ENCODE measurements around the gene PCIF1.

GRCh38 chr20:45947110-45947866 is 12.8 kb downstream of the PCIF1 start:
- TF ChIP-seq EZH2 (IDR thresholded peaks at IDR 0.05; ENCODE audit: borderline replicate concordance, low read depth, low read length, severe bottlenecking), result no peak
- TF ChIP-seq POLR2A (IDR thresholded peaks at IDR 0.05; ENCODE audit: low read depth, low read length), result no peak
- no peak for TF ChIP-seq GATA2 (IDR thresholded peaks at IDR 0.05; ENCODE audit: insufficient read depth, insufficient read length, low read depth, low read length)
- no peak for TF ChIP-seq MYC (IDR thresholded peaks at IDR 0.05; ENCODE audit: low read depth, low read length)
- TF ChIP-seq CTCF (IDR thresholded peaks at IDR 0.05; ENCODE audit: extremely low read depth in 1 of 2, insufficient read depth in 1 of 2, low read depth in 1 of 2, low read length in 2 of 2), result no peak
